Measurements from ENCODE around the gene PLAC8L1.
A peak's percentile ranks its signal among the peaks of the same experiment; 100 is the strongest.

The PLAC8L1 gene

DNA sequence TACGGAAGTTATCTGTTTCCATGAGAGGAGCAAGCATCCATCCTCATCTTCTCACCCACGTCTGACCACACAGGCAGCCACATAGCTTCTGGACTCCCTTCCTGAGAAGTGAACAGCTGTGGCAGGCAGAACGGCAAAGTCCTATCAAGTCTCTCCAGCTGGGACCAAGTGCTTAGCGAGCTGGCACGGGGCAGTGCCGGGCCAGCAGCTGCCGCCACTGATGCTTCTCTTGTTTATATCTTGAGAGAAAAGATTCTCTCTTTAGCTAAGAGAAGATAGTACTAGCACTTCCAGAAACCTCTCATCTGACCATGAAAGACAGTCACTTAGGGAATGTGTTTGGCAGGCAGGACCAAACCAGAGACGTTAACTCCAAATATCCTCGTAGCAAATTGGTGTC, 37.2 kb downstream of the PLAC8L1 start:
- no peak overlapping the region for H3K4me3 ChIP-seq (ENCODE audit: control insufficient read depth, low read depth, low read length)
- TF ChIP-seq, protein P1, sequence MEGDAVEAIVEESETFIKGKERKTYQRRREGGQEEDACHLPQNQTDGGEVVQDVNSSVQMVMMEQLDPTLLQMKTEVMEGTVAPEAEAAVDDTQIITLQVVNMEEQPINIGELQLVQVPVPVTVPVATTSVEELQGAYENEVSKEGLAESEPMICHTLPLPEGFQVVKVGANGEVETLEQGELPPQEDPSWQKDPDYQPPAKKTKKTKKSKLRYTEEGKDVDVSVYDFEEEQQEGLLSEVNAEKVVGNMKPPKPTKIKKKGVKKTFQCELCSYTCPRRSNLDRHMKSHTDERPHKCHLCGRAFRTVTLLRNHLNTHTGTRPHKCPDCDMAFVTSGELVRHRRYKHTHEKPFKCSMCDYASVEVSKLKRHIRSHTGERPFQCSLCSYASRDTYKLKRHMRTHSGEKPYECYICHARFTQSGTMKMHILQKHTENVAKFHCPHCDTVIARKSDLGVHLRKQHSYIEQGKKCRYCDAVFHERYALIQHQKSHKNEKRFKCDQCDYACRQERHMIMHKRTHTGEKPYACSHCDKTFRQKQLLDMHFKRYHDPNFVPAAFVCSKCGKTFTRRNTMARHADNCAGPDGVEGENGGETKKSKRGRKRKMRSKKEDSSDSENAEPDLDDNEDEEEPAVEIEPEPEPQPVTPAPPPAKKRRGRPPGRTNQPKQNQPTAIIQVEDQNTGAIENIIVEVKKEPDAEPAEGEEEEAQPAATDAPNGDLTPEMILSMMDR (IDR thresholded peaks at IDR 0.05; ENCODE audit: control insufficient read depth, insufficient read depth, low read depth, low read length, missing control alignments), result no peak
- no peak for DNase-seq (ENCODE audit: low read depth)

GRCh38 chr5:146066968-146067367, 38.4 kb downstream of the PLAC8L1 start:
- H3K4me3 ChIP-seq (ENCODE audit: control insufficient read depth, low read depth, low read length), result no peak overlapping the region
- TF ChIP-seq, protein P1 (IDR thresholded peaks at IDR 0.05; ENCODE audit: control insufficient read depth, insufficient read depth, low read depth, low read length, missing control alignments), result no peak
- no peak for DNase-seq (ENCODE audit: low read depth)

- no peak overlapping the region for H3K4me3 ChIP-seq (ENCODE audit: control insufficient read depth, low read depth, low read length)
- DNase-seq (ENCODE audit: low read depth), result no peak
- TF ChIP-seq, protein P1 (IDR thresholded peaks at IDR 0.05; ENCODE audit: control insufficient read depth, insufficient read depth, low read depth, low read length, missing control alignments), result no peak
These were observed 45.2 kb downstream of the PLAC8L1 start for GRCh38 chr5:146060221-146060585.

GRCh38 chr5:146059460-146060220, 45.7 kb downstream of the PLAC8L1 start:
- TF ChIP-seq, protein P1 (IDR thresholded peaks at IDR 0.05; ENCODE audit: control insufficient read depth, insufficient read depth, low read depth, low read length, missing control alignments), result no peak
- H3K4me3 ChIP-seq (ENCODE audit: control insufficient read depth, low read depth, low read length), result no peak overlapping the region
- peak; percentile 14 for DNase-seq (ENCODE audit: low read depth)

- no peak for DNase-seq (ENCODE audit: low read depth)
- TF ChIP-seq, protein P1 (IDR thresholded peaks at IDR 0.05; ENCODE audit: control insufficient read depth, insufficient read depth, low read depth, low read length, missing control alignments), result no peak
These were observed 49.9 kb downstream of the PLAC8L1 start for GRCh38 chr5:146055432-146055831.

GRCh38 chr5:146052780-146053179, 52.6 kb downstream of the PLAC8L1 start:
- no peak for DNase-seq (ENCODE audit: low read depth)
- H3K4me3 ChIP-seq (ENCODE audit: control insufficient read depth, low read depth, low read length), result no peak overlapping the region
- TF ChIP-seq, protein P1 (IDR thresholded peaks at IDR 0.05; ENCODE audit: control insufficient read depth, insufficient read depth, low read depth, low read length, missing control alignments), result no peak

More at GRCh38 chr5:146055432-146055831, 49.9 kb downstream of the PLAC8L1 start:
- no peak overlapping the region for H3K4me3 ChIP-seq (ENCODE audit: control insufficient read depth, low read depth, low read length)

Data from AG09309 (cell line).